Mesothelial cell of epicardium (in vitro differentiated cells): ENCODE data around the gene TMEM38A. TPM values are rescaled to one million over a fixed set of nuclear protein-coding genes. Genes with fewer than 3 reads are reported as not detected.
"Not testable (repeated sequence)": the region's sequence is repeated elsewhere in the genome, so short reads cannot be mapped to it uniquely, and the experiment has no call there.

Experiments
- DNase-seq, 2 experiments: peaks; one replicate each; pipeline ENCODE4 v3.0.0; 2021; ENCODE audit warnings: low spot score in 2 of 2; ENCODE audit not compliant: unreplicated experiment in 2 of 2
- H3K27ac Mint-ChIP-seq: 2 replicates; pipeline ENCODE4 v1.8.0; 2021; ENCODE audit warnings: mixed read lengths
- H3K27me3 Mint-ChIP-seq: 2 replicates; pipeline ENCODE4 v1.8.0; 2021; ENCODE audit warnings: low read depth, mixed read lengths
- H3K36me3 Mint-ChIP-seq: 2 replicates; pipeline ENCODE4 v1.8.0; 2021; ENCODE audit warnings: mixed read lengths
- H3K4me1 Mint-ChIP-seq: 2 replicates; pipeline ENCODE4 v1.8.0; 2021; ENCODE audit warnings: mixed read lengths
- H3K4me3 Mint-ChIP-seq: 2 replicates; pipeline ENCODE4 v1.8.0; 2021; ENCODE audit warnings: mild to moderate bottlenecking, moderate library complexity, mixed read lengths
- H3K9me3 Mint-ChIP-seq: 2 replicates; pipeline ENCODE4 v1.8.0; 2021; ENCODE audit warnings: mixed read lengths
- total RNA-seq: library from RNA; stranded (reverse); gene quantifications from 3 replicates; pipeline ENCODE4 v1.2.1, GENCODE V29; 2021
- TF ChIP-seq, protein P1 (sequence below): fragments of 200-600 bp; sonication (generic); IDR thresholded peaks from one replicate; pipeline ENCODE4 v1.5.0; 2021; ENCODE audit warnings: antibody characterized with exemption; ENCODE audit not compliant: unreplicated experiment

Gene TMEM38A
- total RNA-seq, 1 donor from 2014 or later: 5.7 TPM

DNA sequence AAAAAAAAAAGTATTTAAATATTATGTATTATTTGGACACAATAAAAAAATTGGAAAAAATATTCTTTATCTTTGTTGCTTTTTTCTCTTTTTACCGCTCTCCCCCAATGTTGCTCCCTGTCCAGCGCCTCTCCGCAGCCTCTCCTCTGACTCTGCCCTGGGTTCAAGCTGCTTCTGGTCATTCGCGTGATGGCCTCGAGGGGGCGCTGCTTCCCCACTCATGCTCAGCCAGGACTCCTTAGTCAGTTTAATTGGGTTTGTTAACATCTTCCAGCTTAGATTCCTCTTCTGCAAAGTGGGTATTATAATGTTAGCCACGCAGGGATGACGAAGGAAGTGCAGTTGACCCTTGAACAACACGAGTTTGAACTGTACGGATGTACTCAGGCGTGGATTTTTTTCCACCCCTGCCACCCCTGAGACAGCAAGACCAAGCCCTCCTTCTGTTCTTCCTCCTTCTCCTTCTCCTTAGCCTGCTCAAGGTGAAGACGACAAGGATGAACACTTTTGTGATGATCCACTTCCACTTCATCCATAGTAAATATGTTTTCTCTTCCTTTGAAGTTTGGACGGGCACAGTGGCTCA lies 53.9 kb downstream of the TMEM38A start:
- Mint-ChIP-seq H3K4me1 (no peaks in the 10 kb centered on the region), H3K27ac (no peak overlapping the region), H3K4me3 (no peak overlapping the region), H3K9me3 (no peaks in the 10 kb centered on the region), H3K36me3 (no peaks in the 10 kb centered on the region), H3K27me3 (peaks cover 7% of the 10 kb centered on the region)
- TF ChIP-seq, protein P1, sequence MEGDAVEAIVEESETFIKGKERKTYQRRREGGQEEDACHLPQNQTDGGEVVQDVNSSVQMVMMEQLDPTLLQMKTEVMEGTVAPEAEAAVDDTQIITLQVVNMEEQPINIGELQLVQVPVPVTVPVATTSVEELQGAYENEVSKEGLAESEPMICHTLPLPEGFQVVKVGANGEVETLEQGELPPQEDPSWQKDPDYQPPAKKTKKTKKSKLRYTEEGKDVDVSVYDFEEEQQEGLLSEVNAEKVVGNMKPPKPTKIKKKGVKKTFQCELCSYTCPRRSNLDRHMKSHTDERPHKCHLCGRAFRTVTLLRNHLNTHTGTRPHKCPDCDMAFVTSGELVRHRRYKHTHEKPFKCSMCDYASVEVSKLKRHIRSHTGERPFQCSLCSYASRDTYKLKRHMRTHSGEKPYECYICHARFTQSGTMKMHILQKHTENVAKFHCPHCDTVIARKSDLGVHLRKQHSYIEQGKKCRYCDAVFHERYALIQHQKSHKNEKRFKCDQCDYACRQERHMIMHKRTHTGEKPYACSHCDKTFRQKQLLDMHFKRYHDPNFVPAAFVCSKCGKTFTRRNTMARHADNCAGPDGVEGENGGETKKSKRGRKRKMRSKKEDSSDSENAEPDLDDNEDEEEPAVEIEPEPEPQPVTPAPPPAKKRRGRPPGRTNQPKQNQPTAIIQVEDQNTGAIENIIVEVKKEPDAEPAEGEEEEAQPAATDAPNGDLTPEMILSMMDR: peak; percentile 89
- peak in 1 of 2 experiments; percentile 66 for DNase-seq

DNA sequence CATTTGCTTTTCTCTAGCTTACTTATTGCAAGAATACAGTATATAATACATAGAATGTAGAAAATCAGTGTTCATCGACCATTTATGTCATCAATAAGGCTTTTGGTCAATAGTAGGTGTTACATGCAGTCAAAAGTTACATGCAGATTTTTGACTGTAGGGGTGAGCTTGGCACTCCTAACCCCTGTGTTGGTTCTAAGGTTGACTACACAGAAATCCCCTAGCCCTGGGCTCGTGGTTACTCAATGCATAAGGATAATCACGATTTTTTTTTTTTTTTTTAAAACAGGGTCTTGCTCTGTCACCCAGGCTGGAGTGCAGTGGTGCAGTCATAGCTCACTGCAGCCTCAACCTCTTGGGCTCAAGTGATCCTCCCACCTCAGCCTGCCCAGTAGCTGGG lies 54.7 kb downstream of the TMEM38A start:
- Mint-ChIP-seq H3K4me3 (no peak overlapping the region), H3K27me3 (peaks cover 7% of the 10 kb centered on the region), H3K9me3 (no peaks in the 10 kb centered on the region), H3K27ac (no peak overlapping the region), H3K4me1 (no peaks in the 10 kb centered on the region), H3K36me3 (no peaks in the 10 kb centered on the region)
- TF ChIP-seq, protein P1: no peak
- DNase-seq: no peak

DNA sequence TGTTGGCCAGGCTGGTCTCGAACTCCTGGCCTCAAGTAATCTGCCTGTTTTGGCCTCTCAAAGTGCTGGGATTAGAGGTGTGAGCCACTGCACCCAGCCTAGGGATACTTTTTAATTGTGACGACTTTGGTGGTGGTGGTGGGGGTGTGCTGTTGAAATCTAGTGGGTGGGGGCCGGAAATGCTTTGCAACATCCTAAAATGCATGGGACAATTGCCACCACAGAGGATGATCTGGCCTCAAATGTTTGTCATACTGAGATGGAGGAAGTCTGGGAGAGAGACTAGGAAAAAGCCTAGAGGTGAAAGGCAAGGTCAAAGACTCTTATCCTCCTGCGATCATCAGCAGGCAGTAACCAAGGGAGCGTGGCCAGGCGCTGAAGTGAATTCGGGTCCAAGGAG lies 60.1 kb downstream of the TMEM38A start:
- TF ChIP-seq, protein P1: no peak

DNA sequence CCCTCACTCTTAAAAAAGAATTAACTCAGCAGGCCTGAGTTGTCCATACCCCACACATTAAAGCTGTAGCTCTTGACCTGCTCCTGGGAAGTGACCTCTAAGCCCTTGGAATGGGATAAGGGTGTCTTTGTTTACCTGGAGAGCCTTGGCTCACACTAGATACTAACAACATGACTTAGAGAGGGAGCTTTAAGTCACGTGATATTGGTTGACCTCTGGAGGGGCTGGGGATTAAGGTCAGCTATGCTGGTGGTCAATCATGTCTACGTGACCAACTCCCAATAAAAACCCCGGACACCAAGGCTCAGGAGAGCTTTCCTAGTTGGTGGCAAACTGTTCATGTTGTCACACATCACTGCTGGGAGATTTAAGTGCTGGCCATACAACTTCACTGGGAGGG lies 61.7 kb downstream of the TMEM38A start:
- Mint-ChIP-seq H3K27me3 (peaks cover 3% of the 10 kb centered on the region), H3K4me1 (no peaks in the 10 kb centered on the region), H3K36me3 (no peaks in the 10 kb centered on the region), H3K9me3 (peaks cover 4% of the 10 kb centered on the region), H3K4me3 (no peak overlapping the region), H3K27ac (no peak overlapping the region)
- DNase-seq: no peak
- TF ChIP-seq, protein P1: no peak

More for the DNA sequence above, 60.1 kb downstream of the TMEM38A start:
- no peak for DNase-seq
- Mint-ChIP-seq H3K27me3 (peaks cover 3% of the 10 kb centered on the region), H3K4me1 (no peaks in the 10 kb centered on the region), H3K27ac (no peak overlapping the region), H3K36me3 (no peaks in the 10 kb centered on the region), H3K9me3 (peaks cover 4% of the 10 kb centered on the region), H3K4me3 (no peak overlapping the region)

DNA sequence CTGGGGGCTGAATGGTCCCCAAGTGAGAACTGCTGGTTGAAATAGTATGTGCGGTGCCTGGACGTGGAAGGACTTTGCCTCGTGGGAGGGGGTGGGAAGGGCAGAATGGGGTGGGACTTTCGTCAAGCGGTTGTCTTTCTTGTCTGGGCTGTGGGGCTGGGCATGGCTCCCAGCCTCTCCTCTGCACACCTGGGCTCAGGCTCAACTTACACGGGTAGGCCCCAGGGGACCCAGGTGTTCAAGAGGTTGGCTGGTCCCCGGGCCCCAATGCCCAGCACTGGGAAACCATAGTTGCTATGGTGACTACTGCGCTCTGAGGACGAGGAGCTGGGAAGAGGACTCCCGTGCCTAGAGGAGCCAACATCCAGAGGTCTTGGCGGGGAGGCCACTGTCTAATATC lies 66.0 kb downstream of the TMEM38A start:
- no peak for DNase-seq
- Mint-ChIP-seq H3K9me3 (peaks cover 4% of the 10 kb centered on the region), H3K27me3 (peaks cover 1% of the 10 kb centered on the region), H3K27ac (no peak overlapping the region), H3K4me1 (no peaks in the 10 kb centered on the region), H3K4me3 (no peak overlapping the region), H3K36me3 (no peaks in the 10 kb centered on the region)
- TF ChIP-seq, protein P1: no peak

DNA sequence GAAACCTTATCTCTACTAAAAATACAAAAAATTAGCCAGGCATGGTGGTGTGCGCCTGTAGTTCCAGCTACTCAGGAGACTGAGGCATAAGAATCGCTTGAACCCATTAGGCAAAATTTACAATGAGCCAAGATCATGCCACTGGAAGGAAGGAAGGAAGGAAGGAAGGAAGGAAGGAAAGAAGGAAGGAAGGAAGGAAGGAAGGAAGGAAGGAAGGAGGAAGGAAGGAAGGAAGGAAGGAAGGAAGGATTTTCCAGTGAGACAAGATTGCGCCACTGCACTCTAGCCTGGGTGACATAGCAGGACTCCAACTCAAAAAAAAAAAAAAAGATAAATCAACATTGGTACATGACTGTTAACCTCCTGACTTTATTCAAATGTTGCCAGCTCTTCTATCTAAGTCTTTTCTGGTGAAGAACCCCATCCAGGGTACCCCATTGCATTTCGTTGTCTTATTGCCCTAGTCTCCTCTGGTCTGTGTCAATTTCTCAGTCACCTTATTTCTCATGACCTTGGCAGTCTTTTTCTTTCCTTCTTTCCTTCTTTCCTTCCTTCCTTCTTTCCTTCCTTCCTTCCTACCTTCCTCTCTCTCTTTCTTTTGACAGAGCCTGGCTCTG lies 74.8 kb downstream of the TMEM38A start:
- not testable (repeated sequence) for DNase-seq, H3K9me3 Mint-ChIP-seq, H3K27ac Mint-ChIP-seq, H3K4me1 Mint-ChIP-seq, H3K4me3 Mint-ChIP-seq, H3K27me3 Mint-ChIP-seq, H3K36me3 Mint-ChIP-seq
